ENCODE data around the gene RBL1.
A peak's percentile ranks its signal among the peaks of the same experiment; 100 is the strongest.
"Not testable (repeated sequence)": the region's sequence is repeated elsewhere in the genome, so short reads cannot be mapped to it uniquely, and the experiment has no call there.

Gene RBL1, protein sequence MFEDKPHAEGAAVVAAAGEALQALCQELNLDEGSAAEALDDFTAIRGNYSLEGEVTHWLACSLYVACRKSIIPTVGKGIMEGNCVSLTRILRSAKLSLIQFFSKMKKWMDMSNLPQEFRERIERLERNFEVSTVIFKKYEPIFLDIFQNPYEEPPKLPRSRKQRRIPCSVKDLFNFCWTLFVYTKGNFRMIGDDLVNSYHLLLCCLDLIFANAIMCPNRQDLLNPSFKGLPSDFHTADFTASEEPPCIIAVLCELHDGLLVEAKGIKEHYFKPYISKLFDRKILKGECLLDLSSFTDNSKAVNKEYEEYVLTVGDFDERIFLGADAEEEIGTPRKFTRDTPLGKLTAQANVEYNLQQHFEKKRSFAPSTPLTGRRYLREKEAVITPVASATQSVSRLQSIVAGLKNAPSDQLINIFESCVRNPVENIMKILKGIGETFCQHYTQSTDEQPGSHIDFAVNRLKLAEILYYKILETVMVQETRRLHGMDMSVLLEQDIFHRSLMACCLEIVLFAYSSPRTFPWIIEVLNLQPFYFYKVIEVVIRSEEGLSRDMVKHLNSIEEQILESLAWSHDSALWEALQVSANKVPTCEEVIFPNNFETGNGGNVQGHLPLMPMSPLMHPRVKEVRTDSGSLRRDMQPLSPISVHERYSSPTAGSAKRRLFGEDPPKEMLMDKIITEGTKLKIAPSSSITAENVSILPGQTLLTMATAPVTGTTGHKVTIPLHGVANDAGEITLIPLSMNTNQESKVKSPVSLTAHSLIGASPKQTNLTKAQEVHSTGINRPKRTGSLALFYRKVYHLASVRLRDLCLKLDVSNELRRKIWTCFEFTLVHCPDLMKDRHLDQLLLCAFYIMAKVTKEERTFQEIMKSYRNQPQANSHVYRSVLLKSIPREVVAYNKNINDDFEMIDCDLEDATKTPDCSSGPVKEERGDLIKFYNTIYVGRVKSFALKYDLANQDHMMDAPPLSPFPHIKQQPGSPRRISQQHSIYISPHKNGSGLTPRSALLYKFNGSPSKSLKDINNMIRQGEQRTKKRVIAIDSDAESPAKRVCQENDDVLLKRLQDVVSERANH

GRCh38 chr20:37095599-37096414 is at the start of gene RBL1:
RBL1 (minus strand) TSS chr20:37095997; CDS start chr20:37095928, 69 bp downstream.
- DNase-seq (ENCODE audit: low read depth): peak; percentile 85

- no peak for DNase-seq (ENCODE audit: low read depth)
These were observed 49.1 kb upstream of the RBL1 start for GRCh38 chr20:37144856-37145404.

- DNase-seq (ENCODE audit: low read depth): no peak
These were observed 46.9 kb upstream of the RBL1 start for GRCh38 chr20:37142708-37143107.

DNA sequence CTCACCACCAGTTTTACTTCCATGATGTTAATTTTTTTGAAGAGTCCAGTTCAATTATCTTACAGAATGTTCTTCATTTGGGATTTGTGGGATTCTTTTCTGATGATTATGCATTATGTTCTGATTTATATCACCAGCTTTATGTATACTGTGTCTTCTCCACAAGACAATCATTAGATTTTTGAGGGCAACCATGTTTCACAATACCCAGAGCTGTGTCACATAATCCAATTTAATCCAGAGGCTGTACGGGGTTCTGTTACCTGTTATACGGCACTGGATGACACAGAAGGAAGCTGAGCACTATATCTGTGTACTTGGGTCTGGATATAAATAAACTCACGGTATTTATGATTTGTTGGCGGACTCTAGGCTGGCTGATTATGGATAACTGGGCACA is 41.8 kb upstream of the RBL1 start:
- DNase-seq (ENCODE audit: low read depth): no peak

GRCh38 chr20:37133952-37134351 is 38.2 kb upstream of the RBL1 start:
- no peak for DNase-seq (ENCODE audit: low read depth)

- DNase-seq (ENCODE audit: low read depth): no peak
These were observed 35.7 kb upstream of the RBL1 start for GRCh38 chr20:37131486-37131885.

- DNase-seq (ENCODE audit: low read depth): no peak
These were observed 33.0 kb upstream of the RBL1 start for GRCh38 chr20:37128803-37129202.

- not testable (repeated sequence) for DNase-seq (ENCODE audit: low read depth)
These were observed 30.5 kb upstream of the RBL1 start for GRCh38 chr20:37126290-37126689.

DNA sequence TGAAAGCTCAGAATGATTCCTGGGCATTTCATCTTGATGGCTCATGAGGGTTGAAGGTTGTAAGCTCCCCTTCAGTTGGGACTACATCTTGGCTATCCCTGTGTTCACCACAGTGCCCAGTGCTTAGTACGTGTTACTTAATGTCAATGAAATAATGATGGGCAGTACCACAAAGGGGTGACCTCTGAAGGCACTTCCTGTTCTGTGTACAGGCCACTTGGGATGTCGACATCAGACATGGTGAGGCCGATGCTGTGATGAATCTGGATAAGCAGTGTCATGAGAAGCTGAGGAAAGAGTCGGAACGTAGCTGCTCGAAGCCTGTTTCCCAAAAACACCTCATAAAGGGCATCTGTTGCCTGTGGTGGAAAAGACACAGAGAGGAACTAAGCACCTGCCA is 27.6 kb upstream of the RBL1 start:
- no peak for DNase-seq (ENCODE audit: low read depth)

DNA sequence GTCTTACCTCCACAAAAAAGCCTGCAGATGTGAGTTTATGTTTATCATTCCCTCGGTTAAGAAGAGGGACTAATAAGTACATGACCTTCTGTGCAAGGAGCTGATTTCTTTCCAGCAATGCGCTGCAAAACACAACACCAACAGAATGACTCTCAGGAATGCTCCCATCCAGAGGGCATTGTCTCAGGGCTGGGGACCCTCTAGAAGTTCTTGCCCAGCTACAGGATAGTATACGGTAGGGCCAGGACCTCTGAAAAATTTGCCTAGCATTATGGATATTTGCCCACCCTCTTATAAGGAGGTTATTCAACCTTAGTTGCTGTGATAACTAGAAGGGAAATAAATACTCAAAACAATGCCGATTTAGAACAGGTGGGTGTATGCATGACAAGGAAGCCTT is 24.7 kb upstream of the RBL1 start:
- no peak for DNase-seq (ENCODE audit: low read depth)

- DNase-seq (ENCODE audit: low read depth): no peak
These were observed 23.7 kb upstream of the RBL1 start for GRCh38 chr20:37119356-37120036.

DNA sequence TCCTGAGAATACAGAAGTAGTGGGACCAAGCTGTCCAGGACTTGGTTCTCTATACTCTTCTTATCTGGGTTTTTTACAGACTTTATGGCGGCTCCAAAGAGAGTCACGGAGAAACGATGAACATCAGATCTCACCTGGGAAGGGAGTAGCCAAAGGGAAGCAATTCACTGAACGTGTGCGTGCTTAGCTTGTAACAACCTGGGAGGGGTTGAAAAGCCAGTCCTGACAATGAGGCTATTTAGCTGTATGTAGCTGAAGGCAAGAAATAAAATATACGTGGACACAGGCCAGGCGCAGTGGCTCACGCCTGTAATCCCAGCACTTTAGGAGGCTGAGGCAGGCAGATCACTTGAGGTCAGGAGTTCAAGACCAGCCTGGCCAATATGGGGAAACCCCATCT is 18.2 kb upstream of the RBL1 start:
- DNase-seq (ENCODE audit: low read depth): no peak

- no peak for DNase-seq (ENCODE audit: low read depth)
These were observed 16.2 kb upstream of the RBL1 start for GRCh38 chr20:37111926-37112455.

GRCh38 chr20:37108676-37109075 is 12.9 kb upstream of the RBL1 start:
- DNase-seq (ENCODE audit: low read depth): no peak

- no peak for DNase-seq (ENCODE audit: low read depth)
These were observed 6.8 kb upstream of the RBL1 start for GRCh38 chr20:37102571-37102970.

- no peak for DNase-seq (ENCODE audit: low read depth)
These were observed 731 bp upstream of the RBL1 start for GRCh38 chr20:37096415-37097041.

GRCh38 chr20:37095108-37095598 is 644 bp downstream of the RBL1 start:
- peak; percentile 25 for DNase-seq (ENCODE audit: low read depth)

- no peak for DNase-seq (ENCODE audit: low read depth)
These were observed 5.4 kb downstream of the RBL1 start for GRCh38 chr20:37090407-37090806.

GRCh38 chr20:37081717-37082289 is 14.0 kb downstream of the RBL1 start:
- DNase-seq (ENCODE audit: low read depth): no peak

DNA sequence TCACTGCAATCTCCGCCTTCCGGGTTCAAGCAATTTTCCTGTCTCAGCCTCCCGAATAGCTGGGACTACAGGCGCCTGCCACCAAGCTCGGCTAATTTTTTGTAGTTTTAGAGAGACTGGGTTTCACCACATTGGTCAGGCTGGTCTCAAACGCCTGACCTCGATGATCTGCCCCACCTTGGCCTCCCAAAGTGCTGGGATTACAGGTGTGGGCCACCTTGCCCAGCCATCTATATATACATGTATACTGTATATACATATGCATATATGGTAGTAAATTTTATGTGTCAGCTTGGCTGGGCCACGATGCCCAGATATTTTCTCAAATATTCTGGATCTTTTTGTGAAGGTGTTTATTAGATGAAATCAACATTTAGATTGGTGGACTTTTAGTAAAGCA is 18.8 kb downstream of the RBL1 start:
- no peak for DNase-seq (ENCODE audit: low read depth)
